Progenitor cell of endocrine pancreas (in vitro differentiated cells): ENCODE data around the gene PARD3. TPM values are rescaled to one million over a fixed set of nuclear protein-coding genes. Genes with fewer than 3 reads are reported as not detected.
"Not testable (repeated sequence)": the region's sequence is repeated elsewhere in the genome, so short reads cannot be mapped to it uniquely, and the experiment has no call there.

Experiments
- DNase-seq: peaks from one replicate; pipeline ENCODE4 v3.0.0; 2021; ENCODE audit warnings: low spot score; ENCODE audit not compliant: unreplicated experiment
- H3K27ac Mint-ChIP-seq: 2 replicates; pipeline ENCODE4 v1.8.0; 2021; ENCODE audit warnings: mild to moderate bottlenecking, moderate library complexity, mixed read lengths
- H3K27me3 Mint-ChIP-seq: 2 replicates; pipeline ENCODE4 v1.8.0; 2021; ENCODE audit warnings: mixed read lengths
- H3K36me3 Mint-ChIP-seq: 2 replicates; pipeline ENCODE4 v1.8.0; 2022; ENCODE audit warnings: mixed read lengths; ENCODE audit not compliant: insufficient read depth
- H3K4me1 Mint-ChIP-seq: 2 replicates; pipeline ENCODE4 v1.8.0; 2021; ENCODE audit warnings: low read depth, mixed read lengths
- H3K4me3 Mint-ChIP-seq: 2 replicates; pipeline ENCODE4 v1.8.0; 2021; ENCODE audit warnings: low read depth, mild to moderate bottlenecking, moderate library complexity, mixed read lengths
- H3K9me3 Mint-ChIP-seq: 2 replicates; pipeline ENCODE4 v1.8.0; 2021; ENCODE audit warnings: low read depth, mixed read lengths
- CTCF ChIP-seq: fragments of 200-600 bp; sonication (generic); IDR thresholded peaks from one replicate; pipeline ENCODE4 v1.5.0; 2021; ENCODE audit warnings: antibody characterized with exemption, mild to moderate bottlenecking; ENCODE audit not compliant: unreplicated experiment
- total RNA-seq: library from RNA; stranded (reverse); gene quantifications from 2 replicates; pipeline ENCODE4 v1.2.1, GENCODE V29; 2021

The PARD3 gene
- total RNA-seq, 1 donor from 2014 or later = 85.3 TPM

GRCh38 chr10:34743814-34744213 lies 71.3 kb downstream of the PARD3 start:
- Mint-ChIP-seq H3K27me3 (no peaks in the 10 kb centered on the region), H3K9me3 (no peaks in the 10 kb centered on the region), H3K4me3 (no peak overlapping the region), H3K27ac (no peak overlapping the region), H3K36me3 (peaks cover 2% of the 10 kb centered on the region), H3K4me1 (peaks cover 53% of the 10 kb centered on the region)
- TF ChIP-seq CTCF = no peak
- no peak for DNase-seq

- H3K27me3 Mint-ChIP-seq = no peaks in the 10 kb centered on the region
- H3K4me1 Mint-ChIP-seq = peaks cover 62% of the 10 kb centered on the region
- H3K36me3 Mint-ChIP-seq = no peaks in the 10 kb centered on the region
- TF ChIP-seq CTCF = no peak
- no peak overlapping the region for H3K27ac Mint-ChIP-seq
- DNase-seq = no peak
- H3K9me3 Mint-ChIP-seq = no peaks in the 10 kb centered on the region
- H3K4me3 Mint-ChIP-seq = no peak overlapping the region
Observed at GRCh38 chr10:34742456-34742855, 72.6 kb downstream of the PARD3 start.

- not testable (repeated sequence) for DNase-seq, H3K9me3 Mint-ChIP-seq, H3K27me3 Mint-ChIP-seq, H3K4me3 Mint-ChIP-seq, H3K36me3 Mint-ChIP-seq
- Mint-ChIP-seq H3K27ac (peak overlapping the region; percentile 30), H3K4me1 (peaks cover 68% of the 10 kb centered on the region)
Observed at GRCh38 chr10:34741087-34741486, 74.0 kb downstream of the PARD3 start.

- no peaks in the 10 kb centered on the region for H3K36me3 Mint-ChIP-seq
- H3K27me3 Mint-ChIP-seq = no peaks in the 10 kb centered on the region
- peak overlapping the region; percentile 96 for H3K27ac Mint-ChIP-seq
- H3K4me3 Mint-ChIP-seq = peak overlapping the region; percentile 66
- TF ChIP-seq CTCF = no peak
- H3K4me1 Mint-ChIP-seq = peaks cover 70% of the 10 kb centered on the region
- H3K9me3 Mint-ChIP-seq = no peaks in the 10 kb centered on the region
- no peak for DNase-seq
Observed at GRCh38 chr10:34740321-34740720, 74.8 kb downstream of the PARD3 start.

- peak; percentile 20 for DNase-seq
- Mint-ChIP-seq H3K27ac (peak overlapping the region; percentile 96), H3K27me3 (no peaks in the 10 kb centered on the region), H3K9me3 (no peaks in the 10 kb centered on the region), H3K4me1 (peaks cover 69% of the 10 kb centered on the region), H3K4me3 (peak overlapping the region; percentile 66), H3K36me3 (no peaks in the 10 kb centered on the region)
- TF ChIP-seq CTCF = no peak
Observed at GRCh38 chr10:34739915-34740314, 75.2 kb downstream of the PARD3 start.

- Mint-ChIP-seq H3K27me3 (no peaks in the 10 kb centered on the region), H3K9me3 (no peaks in the 10 kb centered on the region), H3K4me3 (peak overlapping the region; percentile 57), H3K27ac (peak overlapping the region; percentile 89), H3K4me1 (peaks cover 60% of the 10 kb centered on the region), H3K36me3 (no peaks in the 10 kb centered on the region)
- TF ChIP-seq CTCF = no peak
- no peak for DNase-seq
Observed at GRCh38 chr10:34737772-34738169, 77.3 kb downstream of the PARD3 start.
